GM12878 (cell line): ENCODE measurements around the gene DCAF12L2. TPM values are rescaled to one million over a fixed set of nuclear protein-coding genes. Genes with fewer than 3 reads are reported as not detected.

Source experiments
- CUX1 ChIP-seq: IDR thresholded peaks from 2 replicates; pipeline ENCODE4 v1.6.1; 2012; ENCODE audit warnings: improper control_type of control experiment, low read depth, low read length; ENCODE audit not compliant: insufficient replicate concordance
- SMAD1 ChIP-seq: fragments of 450-650 bp; IDR thresholded peaks from 2 replicates; pipeline ENCODE4 v1.6.1; 2018; ENCODE audit warnings: mild to moderate bottlenecking, low read depth; ENCODE audit not compliant: partially characterized antibody
- ZBTB40 ChIP-seq: fragments of 450-650 bp; IDR thresholded peaks from 2 replicates; pipeline ENCODE4 v1.6.1; 2016; ENCODE audit warnings: mild to moderate bottlenecking, moderate library complexity, borderline replicate concordance
- polyA plus RNA-seq, 11 experiments: library from polyadenylated mRNA; depleted of rRNA in 4 of 11; unstranded in 6 of 11; stranded (reverse) in 5 of 11; fragments of >200 nt; fragmentation: Nextera tagmentation in 4 of 11; fragmentation: Illumina TruSeq in 1 of 11; extraction: Ambion mirVana in 4 of 11; extraction: Trizol in 1 of 11; gene quantifications; 1 replicate in 1 of 11; 2 replicates in 10 of 11; pipeline versions ENCODE4 v1.2.1 to v1.2.3, GENCODE V29; 2011 to 2016; ENCODE audit warnings: inconsistent platforms in 2 of 11, missing spikeins in 2 of 11, low read depth in 1 of 11
- total RNA-seq, 4 experiments: library from RNA; depleted of rRNA in 3 of 4; stranded (reverse); fragments of >200 nt in 3 of 4; fragmentation: Illumina TruSeq in 1 of 4; extraction: Trizol in 1 of 4; gene quantifications; 2 replicates each; pipeline versions ENCODE4 v1.2.1 to v1.2.3, GENCODE V29; 2013 to 2021

Gene DCAF12L2
- total and polyA plus RNA-seq, 10 of the 15 experiments (the other 5 are each of a cell fraction or from before 2014, with no cell fraction given): not detected

GRCh38 chrX:126177133-126177840, 11.2 kb upstream of the DCAF12L2 start (continued):
- no peak for TF ChIP-seq ZBTB40
- TF ChIP-seq SMAD1: no peak
- TF ChIP-seq CUX1: no peak
